Neural cell (in vitro differentiated cells): ENCODE measurements around the gene FAM161B. TPM values are rescaled to one million over a fixed set of nuclear protein-coding genes. Genes with fewer than 3 reads are reported as not detected.

Experiments
- H2AFZ ChIP-seq: fragments of 200-600, 300-800 bp; sonication (generic), shearing (Covaris generic); 2 replicates; pipeline ENCODE4 v1.6.0; 2014; ENCODE audit warnings: low read depth, mild to moderate bottlenecking, antibody characterized with exemption, low read length, moderate library complexity
- H3F3A ChIP-seq: fragments of 200-600 bp; shearing (Covaris generic); 2 replicates; pipeline ENCODE4 v1.6.1; 2016; ENCODE audit warnings: mild to moderate bottlenecking, moderate library complexity, mixed read lengths, antibody characterized with exemption, low read length; ENCODE audit not compliant: insufficient read depth, poor library complexity, severe bottlenecking
- H3K27ac ChIP-seq: fragments of 200-600, 300-800 bp; sonication (generic), shearing (Covaris generic); 2 replicates; pipeline ENCODE4 v1.5.1; 2014; ENCODE audit warnings: mild to moderate bottlenecking, low read length, moderate library complexity
- H3K27me3 ChIP-seq: fragments of 300-800, 200-600 bp; sonication (generic), shearing (Covaris generic); 2 replicates; pipeline ENCODE4 v1.6.0; 2014; ENCODE audit warnings: mild to moderate bottlenecking, low read depth, low read length, moderate library complexity; ENCODE audit not compliant: insufficient read depth
- H3K36me3 ChIP-seq: fragments of 300-800, 200-600 bp; sonication (generic), shearing (Covaris generic); 2 replicates; pipeline ENCODE4 v1.5.1; 2014; ENCODE audit warnings: mild to moderate bottlenecking, antibody characterized with exemption, low read length, moderate library complexity; ENCODE audit not compliant: insufficient read depth
- H3K4me2 ChIP-seq: fragments of 300-800, 200-600 bp; sonication (generic), shearing (Covaris generic); 2 replicates; pipeline ENCODE4 v1.6.0; 2014; ENCODE audit warnings: mild to moderate bottlenecking, low read length
- H3K4me3 ChIP-seq: fragments of 300-800, 200-600 bp; sonication (generic), shearing (Covaris generic); 2 replicates; pipeline ENCODE4 v1.5.1; 2014; ENCODE audit warnings: mild to moderate bottlenecking, low read length, moderate library complexity
- H3K79me2 ChIP-seq: fragments of 200-600 bp; shearing (Covaris generic); replicated peaks from 2 replicates; pipeline ENCODE4 v1.6.0; 2014; ENCODE audit warnings: mild to moderate bottlenecking, low read length, moderate library complexity; ENCODE audit not compliant: insufficient read depth
- H3K9ac ChIP-seq: fragments of 300-800, 200-600 bp; sonication (generic), shearing (Covaris generic); 2 replicates; pipeline ENCODE4 v1.6.1; 2016; ENCODE audit warnings: mild to moderate bottlenecking, low read length, mixed read lengths
- H3K9me2 ChIP-seq: fragments of 200-600 bp; shearing (Covaris generic); 2 replicates; pipeline ENCODE4 v1.6.1; 2016; ENCODE audit warnings: mild to moderate bottlenecking, low read length, mixed read lengths; ENCODE audit not compliant: insufficient read depth
- H3K9me3 ChIP-seq: fragments of 200-600, 300-800 bp; sonication (generic), shearing (Covaris generic); 2 replicates; pipeline ENCODE4 v1.6.1; 2016; ENCODE audit warnings: mild to moderate bottlenecking, mixed run types, low read length, moderate library complexity, mixed read lengths
- H4K20me1 ChIP-seq: fragments of 200-600 bp; shearing (Covaris generic); 2 replicates; pipeline ENCODE4 v1.6.1; 2016; ENCODE audit warnings: mild to moderate bottlenecking, mixed run types; ENCODE audit not compliant: insufficient read depth
- EP300 ChIP-seq: fragments of 450-650 bp; conservative IDR thresholded peaks from 2 replicates; pipeline ENCODE4 v1.6.1; 2014; ENCODE audit warnings: antibody characterized with exemption, mild to moderate bottlenecking, moderate library complexity; ENCODE audit not compliant: poor library complexity, severe bottlenecking
- EZH2 ChIP-seq: fragments of 200-600, 300-800 bp; shearing (Covaris generic), sonication (generic); IDR thresholded peaks from 2 replicates; pipeline ENCODE4 v1.6.1; 2014; ENCODE audit warnings: antibody characterized with exemption, low read length, borderline replicate concordance, mild to moderate bottlenecking; ENCODE audit not compliant: insufficient read depth, poor library complexity, severe bottlenecking
- MXI1 ChIP-seq: fragments of 450-650 bp; conservative IDR thresholded peaks from 2 replicates; pipeline ENCODE4 v1.6.1; 2014; ENCODE audit warnings: antibody characterized with exemption, mild to moderate bottlenecking; ENCODE audit not compliant: poor library complexity, severe bottlenecking
- POLR2AphosphoS5 ChIP-seq: IDR thresholded peaks from 2 replicates; pipeline ENCODE4 v1.6.1; 2012
- RAD21 ChIP-seq: fragments of 450-650 bp; conservative IDR thresholded peaks from 2 replicates; pipeline ENCODE4 v1.6.1; 2014; ENCODE audit warnings: antibody characterized with exemption, mild to moderate bottlenecking, moderate library complexity
- SMC3 ChIP-seq: fragments of 450-650 bp; conservative IDR thresholded peaks from 2 replicates; pipeline ENCODE4 v1.6.1; 2014; ENCODE audit warnings: antibody characterized with exemption, mild to moderate bottlenecking, moderate library complexity; ENCODE audit not compliant: poor library complexity
- TAF1 ChIP-seq: IDR thresholded peaks from 2 replicates; pipeline ENCODE4 v1.6.1; 2012; ENCODE audit warnings: low read depth
- polyA minus RNA-seq: library from RNA; depleted of rRNA, polyadenylated mRNA; stranded (reverse); fragments of >200 nt; gene quantifications from 2 replicates; pipeline ENCODE4 v1.2.3, GENCODE V29; 2014
- polyA plus RNA-seq: library from polyadenylated mRNA; depleted of rRNA; stranded (reverse); fragments of >200 nt; gene quantifications from 2 replicates; pipeline ENCODE4 v1.2.3, GENCODE V29; 2014
- TF ChIP-seq, protein P1 (sequence below): IDR thresholded peaks from 2 replicates; pipeline ENCODE4 v1.6.1; 2012; ENCODE audit warnings: borderline replicate concordance
- TF ChIP-seq, protein P2 (sequence below): fragments of 450-650 bp; IDR thresholded peaks from 2 replicates; pipeline ENCODE4 v1.5.1; 2014; ENCODE audit warnings: antibody characterized with exemption, mild to moderate bottlenecking, moderate library complexity; ENCODE audit not compliant: poor library complexity, severe bottlenecking

Gene FAM161B, protein sequence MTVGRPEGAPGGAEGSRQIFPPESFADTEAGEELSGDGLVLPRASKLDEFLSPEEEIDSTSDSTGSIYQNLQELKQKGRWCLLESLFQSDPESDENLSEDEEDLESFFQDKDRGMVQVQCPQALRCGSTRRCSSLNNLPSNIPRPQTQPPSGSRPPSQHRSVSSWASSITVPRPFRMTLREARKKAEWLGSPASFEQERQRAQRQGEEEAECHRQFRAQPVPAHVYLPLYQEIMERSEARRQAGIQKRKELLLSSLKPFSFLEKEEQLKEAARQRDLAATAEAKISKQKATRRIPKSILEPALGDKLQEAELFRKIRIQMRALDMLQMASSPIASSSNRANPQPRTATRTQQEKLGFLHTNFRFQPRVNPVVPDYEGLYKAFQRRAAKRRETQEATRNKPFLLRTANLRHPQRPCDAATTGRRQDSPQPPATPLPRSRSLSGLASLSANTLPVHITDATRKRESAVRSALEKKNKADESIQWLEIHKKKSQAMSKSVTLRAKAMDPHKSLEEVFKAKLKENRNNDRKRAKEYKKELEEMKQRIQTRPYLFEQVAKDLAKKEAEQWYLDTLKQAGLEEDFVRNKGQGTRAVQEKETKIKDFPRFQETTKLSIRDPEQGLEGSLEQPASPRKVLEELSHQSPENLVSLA
- 12.2 and 14.2 TPM in 2 replicates for polyA plus RNA-seq
- polyA minus RNA-seq: 31.7 and 31.9 TPM in 2 replicates

DNA sequence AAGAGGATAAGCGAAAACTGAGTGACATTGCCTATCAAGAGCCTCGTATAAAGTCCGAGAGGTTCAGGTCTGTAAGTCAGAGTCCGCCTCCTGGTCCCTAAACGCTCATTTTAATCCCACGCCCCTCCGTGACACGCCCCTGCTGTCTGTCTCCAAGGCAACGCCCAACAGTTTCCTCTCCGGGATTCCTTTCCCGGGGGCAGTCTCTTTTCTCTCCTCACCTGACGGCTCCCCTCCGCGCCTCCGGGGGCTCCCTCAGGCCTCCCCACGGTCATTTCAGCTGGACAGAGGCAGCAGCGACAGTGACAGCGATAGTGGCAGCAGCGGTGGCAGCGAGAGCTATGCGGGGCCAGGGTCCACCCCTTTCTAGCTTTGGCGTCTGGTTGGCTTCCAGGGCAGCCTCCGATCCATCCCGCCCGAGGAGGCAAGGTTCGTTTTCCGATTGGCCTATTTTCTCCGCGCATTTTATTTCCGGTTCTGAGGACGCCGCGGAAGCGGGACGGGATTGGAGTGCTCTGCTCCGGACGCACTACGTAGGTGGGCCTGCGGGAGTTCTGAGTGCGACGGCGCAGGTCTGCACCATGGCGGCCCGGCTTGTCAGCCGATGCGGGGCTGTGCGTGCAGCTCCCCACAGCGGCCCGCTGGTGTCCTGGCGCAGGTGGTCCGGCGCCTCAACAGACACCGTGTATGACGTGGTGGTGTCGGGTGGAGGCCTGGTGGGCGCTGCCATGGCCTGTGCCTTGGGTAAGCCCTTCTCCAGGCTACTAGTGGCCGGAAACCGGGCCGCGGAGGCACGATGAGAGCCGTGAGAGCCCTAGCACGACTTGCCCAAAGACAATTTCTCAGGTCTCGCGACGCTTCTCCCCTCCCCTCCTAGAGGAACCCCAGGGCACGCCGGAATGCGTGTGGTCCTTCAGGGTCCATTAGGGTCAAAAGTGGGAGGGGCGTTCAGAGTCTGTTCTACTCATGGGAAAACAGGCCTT is at the start of gene FAM161B, which contains the start of gene COQ6:
TSS of gene FAM161B (minus strand) at position 343 of the 983 bp plus-strand sequence. CDS start at position 275, 68 bp downstream.
TSS of gene COQ6 (plus strand) at position 551 of the 983 bp plus-strand sequence. CDS start at position 582, 31 bp downstream.
- no peaks in the 10 kb centered on the region for H3K27me3 ChIP-seq
- peak within 1 kb of the TSS; percentile 89 for H3K4me3 ChIP-seq
- peaks cover 9% of the 10 kb centered on the region for H3K79me2 ChIP-seq
- peak within 1 kb of the TSS; percentile 89 for H3K9ac ChIP-seq
- peak; percentile 64 for TF ChIP-seq SMC3
- TF ChIP-seq, protein P1, sequence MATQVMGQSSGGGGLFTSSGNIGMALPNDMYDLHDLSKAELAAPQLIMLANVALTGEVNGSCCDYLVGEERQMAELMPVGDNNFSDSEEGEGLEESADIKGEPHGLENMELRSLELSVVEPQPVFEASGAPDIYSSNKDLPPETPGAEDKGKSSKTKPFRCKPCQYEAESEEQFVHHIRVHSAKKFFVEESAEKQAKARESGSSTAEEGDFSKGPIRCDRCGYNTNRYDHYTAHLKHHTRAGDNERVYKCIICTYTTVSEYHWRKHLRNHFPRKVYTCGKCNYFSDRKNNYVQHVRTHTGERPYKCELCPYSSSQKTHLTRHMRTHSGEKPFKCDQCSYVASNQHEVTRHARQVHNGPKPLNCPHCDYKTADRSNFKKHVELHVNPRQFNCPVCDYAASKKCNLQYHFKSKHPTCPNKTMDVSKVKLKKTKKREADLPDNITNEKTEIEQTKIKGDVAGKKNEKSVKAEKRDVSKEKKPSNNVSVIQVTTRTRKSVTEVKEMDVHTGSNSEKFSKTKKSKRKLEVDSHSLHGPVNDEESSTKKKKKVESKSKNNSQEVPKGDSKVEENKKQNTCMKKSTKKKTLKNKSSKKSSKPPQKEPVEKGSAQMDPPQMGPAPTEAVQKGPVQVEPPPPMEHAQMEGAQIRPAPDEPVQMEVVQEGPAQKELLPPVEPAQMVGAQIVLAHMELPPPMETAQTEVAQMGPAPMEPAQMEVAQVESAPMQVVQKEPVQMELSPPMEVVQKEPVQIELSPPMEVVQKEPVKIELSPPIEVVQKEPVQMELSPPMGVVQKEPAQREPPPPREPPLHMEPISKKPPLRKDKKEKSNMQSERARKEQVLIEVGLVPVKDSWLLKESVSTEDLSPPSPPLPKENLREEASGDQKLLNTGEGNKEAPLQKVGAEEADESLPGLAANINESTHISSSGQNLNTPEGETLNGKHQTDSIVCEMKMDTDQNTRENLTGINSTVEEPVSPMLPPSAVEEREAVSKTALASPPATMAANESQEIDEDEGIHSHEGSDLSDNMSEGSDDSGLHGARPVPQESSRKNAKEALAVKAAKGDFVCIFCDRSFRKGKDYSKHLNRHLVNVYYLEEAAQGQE: peak; percentile 80
- peak; percentile 78 for TF ChIP-seq TAF1
- peak; percentile 72 for TF ChIP-seq RAD21
- no peak for TF ChIP-seq EZH2
- TF ChIP-seq, protein P2, sequence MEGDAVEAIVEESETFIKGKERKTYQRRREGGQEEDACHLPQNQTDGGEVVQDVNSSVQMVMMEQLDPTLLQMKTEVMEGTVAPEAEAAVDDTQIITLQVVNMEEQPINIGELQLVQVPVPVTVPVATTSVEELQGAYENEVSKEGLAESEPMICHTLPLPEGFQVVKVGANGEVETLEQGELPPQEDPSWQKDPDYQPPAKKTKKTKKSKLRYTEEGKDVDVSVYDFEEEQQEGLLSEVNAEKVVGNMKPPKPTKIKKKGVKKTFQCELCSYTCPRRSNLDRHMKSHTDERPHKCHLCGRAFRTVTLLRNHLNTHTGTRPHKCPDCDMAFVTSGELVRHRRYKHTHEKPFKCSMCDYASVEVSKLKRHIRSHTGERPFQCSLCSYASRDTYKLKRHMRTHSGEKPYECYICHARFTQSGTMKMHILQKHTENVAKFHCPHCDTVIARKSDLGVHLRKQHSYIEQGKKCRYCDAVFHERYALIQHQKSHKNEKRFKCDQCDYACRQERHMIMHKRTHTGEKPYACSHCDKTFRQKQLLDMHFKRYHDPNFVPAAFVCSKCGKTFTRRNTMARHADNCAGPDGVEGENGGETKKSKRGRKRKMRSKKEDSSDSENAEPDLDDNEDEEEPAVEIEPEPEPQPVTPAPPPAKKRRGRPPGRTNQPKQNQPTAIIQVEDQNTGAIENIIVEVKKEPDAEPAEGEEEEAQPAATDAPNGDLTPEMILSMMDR: peak; percentile 73
- TF ChIP-seq MXI1: peak; percentile 91
- TF ChIP-seq EP300: peak; percentile 60
- peak; percentile 98 for TF ChIP-seq POLR2AphosphoS5
- H3K36me3 ChIP-seq: no peaks in the 10 kb centered on the region
- H3K27ac ChIP-seq: peak within 1 kb of the TSS; percentile 92
- no peaks in the 10 kb centered on the region for H4K20me1 ChIP-seq
- no peaks in the 10 kb centered on the region for H3F3A ChIP-seq
- peak within 1 kb of the TSS; percentile 78 for H2AFZ ChIP-seq
- H3K9me3 ChIP-seq: no peaks in the 10 kb centered on the region
- H3K9me2 ChIP-seq: no peaks in the 10 kb centered on the region
- H3K4me2 ChIP-seq: peak within 1 kb of the TSS; percentile 97

DNA sequence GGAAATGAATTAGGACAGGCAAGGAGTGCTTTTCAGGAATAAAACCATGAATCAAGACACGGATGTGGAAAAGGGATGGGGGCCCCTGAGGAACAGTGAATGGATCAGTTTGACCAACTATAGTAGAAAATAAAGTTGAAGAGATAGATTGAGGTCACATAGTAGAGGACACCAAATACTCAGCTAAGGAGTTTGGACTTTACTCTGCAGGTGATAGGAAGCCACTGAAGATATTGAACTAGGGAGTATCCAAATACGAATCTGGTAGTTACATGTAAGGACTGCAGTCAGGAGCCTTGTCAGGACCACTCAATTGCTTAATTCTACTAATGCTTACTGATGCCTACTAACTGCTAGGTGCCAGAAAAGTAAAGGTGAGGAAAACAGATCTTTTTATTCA is 48.8 kb upstream of the FAM161B start:
- Histone ChIP-seq H4K20me1 (no peaks in the 10 kb centered on the region), H3K79me2 (no peaks in the 10 kb centered on the region), H3K27ac (no peak overlapping the region), H3K9me2 (no peaks in the 10 kb centered on the region), H3K27me3 (no peaks in the 10 kb centered on the region), H3K4me3 (no peak overlapping the region), H3K9ac (no peak overlapping the region), H3K9me3 (no peaks in the 10 kb centered on the region), H3F3A (no peaks in the 10 kb centered on the region), H3K36me3 (no peaks in the 10 kb centered on the region), H3K4me2 (no peak overlapping the region), H2AFZ (no peak overlapping the region)
- TF ChIP-seq MXI1 (no peak), POLR2AphosphoS5 (no peak), SMC3 (no peak), TAF1 (no peak), RAD21 (no peak), EZH2 (no peak), EP300 (no peak)
- TF ChIP-seq, protein P2: no peak
- TF ChIP-seq, protein P1: no peak
